SU-DHL-6 (cell line): ENCODE measurements around the gene ANKRD13D.

Experiments
- H2AFZ ChIP-seq: fragments of 200-600 bp; sonication (generic); 2 replicates; pipeline ENCODE4 v1.6.1; 2014; ENCODE audit warnings: low read depth, mild to moderate bottlenecking, moderate library complexity, mixed read lengths, antibody characterized with exemption, low read length; ENCODE audit not compliant: severe bottlenecking
- H3F3A ChIP-seq: fragments of 200-600 bp; shearing (Covaris generic); 2 replicates; pipeline ENCODE4 v1.6.0; 2016; ENCODE audit warnings: antibody characterized with exemption, mild to moderate bottlenecking; ENCODE audit not compliant: insufficient read depth
- H3K27ac ChIP-seq: fragments of 200-600 bp; sonication (generic); 2 replicates; pipeline ENCODE4 v1.5.1; 2016; ENCODE audit warnings: low read depth, mild to moderate bottlenecking, low read length, moderate library complexity, mixed read lengths
- H3K27me3 ChIP-seq: fragments of 200-600 bp; sonication (generic), shearing (Covaris generic); 2 replicates; pipeline ENCODE4 v1.6.0; 2014; ENCODE audit warnings: mild to moderate bottlenecking, low read length
- H3K36me3 ChIP-seq: fragments of 200-600 bp; sonication (generic); 2 replicates; pipeline ENCODE4 v1.6.1; 2014; ENCODE audit warnings: mild to moderate bottlenecking, low read length, mixed read lengths
- H3K4me2 ChIP-seq: fragments of 300-600, 200-600 bp; shearing (Covaris generic), sonication (generic); 2 replicates; pipeline ENCODE4 v1.6.0; 2014; ENCODE audit warnings: low read length, low read depth, mild to moderate bottlenecking; ENCODE audit not compliant: poor library complexity, severe bottlenecking
- H3K4me3 ChIP-seq: fragments of 200-600 bp; sonication (generic); 2 replicates; pipeline ENCODE4 v1.5.1; 2014; ENCODE audit warnings: antibody characterized with exemption, low read length, mild to moderate bottlenecking, mixed read lengths; ENCODE audit not compliant: insufficient read depth, poor library complexity, severe bottlenecking
- H3K79me2 ChIP-seq: fragments of 200-600 bp; sonication (generic); 2 replicates; pipeline ENCODE4 v1.6.1; 2014; ENCODE audit warnings: mild to moderate bottlenecking, low read length, moderate library complexity; ENCODE audit not compliant: insufficient read depth
- H3K9ac ChIP-seq: fragments of 200-600 bp; sonication (generic); 2 replicates; pipeline ENCODE4 v1.7.0; 2014; ENCODE audit warnings: mild to moderate bottlenecking, low read length
- H3K9me2 ChIP-seq: fragments of 200-600 bp; sonication (generic); replicated peaks from 2 replicates; pipeline ENCODE4 v1.6.1; 2014; ENCODE audit warnings: low read length; ENCODE audit not compliant: insufficient read depth
- H3K9me3 ChIP-seq: fragments of 200-600 bp; sonication (generic); 2 replicates; pipeline ENCODE4 v1.6.1; 2014; ENCODE audit warnings: low read length, mixed read lengths; ENCODE audit not compliant: insufficient read depth
- H4K20me1 ChIP-seq: fragments of 200-600 bp; sonication (generic); 2 replicates; pipeline ENCODE4 v1.6.1; 2014; ENCODE audit warnings: low read depth, mild to moderate bottlenecking, antibody characterized with exemption, low read length, moderate library complexity, mixed read lengths
- EZH2phosphoT487 ChIP-seq: fragments of 200-600 bp; sonication (generic), shearing (Covaris generic); conservative IDR thresholded peaks from 2 replicates; pipeline ENCODE4 v1.6.1; 2018; ENCODE audit warnings: mild to moderate bottlenecking, antibody characterized with exemption, low read length, moderate library complexity, mixed read lengths
- TF ChIP-seq, protein P1 (sequence below): fragments of 200-600 bp; sonication (generic); IDR thresholded peaks from one replicate; pipeline ENCODE4 v1.5.1; 2017; ENCODE audit warnings: antibody characterized with exemption, mild to moderate bottlenecking, low read length, moderate library complexity; ENCODE audit not compliant: insufficient read depth, poor library complexity, severe bottlenecking

Gene ANKRD13D

DNA sequence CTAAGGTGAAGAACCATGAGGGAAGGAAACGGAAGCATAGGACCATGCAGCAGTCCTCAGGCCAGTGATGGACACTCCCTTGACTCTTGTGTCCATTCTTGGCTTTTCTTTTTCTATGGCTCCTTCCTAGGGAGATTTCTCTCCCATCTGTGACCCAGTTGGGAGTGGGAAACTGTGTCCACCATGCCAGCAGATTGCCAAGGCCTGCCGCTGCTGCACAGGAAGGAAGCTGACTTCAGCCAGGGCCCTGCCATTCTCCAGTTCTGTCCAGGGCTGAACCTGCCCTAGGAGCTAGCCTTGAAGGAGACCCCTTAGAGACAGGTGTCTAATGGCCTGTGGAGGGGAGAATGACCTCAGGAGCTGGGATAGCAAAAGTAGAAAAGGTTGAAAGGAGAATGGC is 31.6 kb downstream of the ANKRD13D start:
- no peaks in the 10 kb centered on the region for H3K9me2 ChIP-seq
- no peak overlapping the region for H3K9ac ChIP-seq
- no peak overlapping the region for H2AFZ ChIP-seq
- H3K9me3 ChIP-seq: no peaks in the 10 kb centered on the region
- H3K4me2 ChIP-seq: no peak overlapping the region
- no peaks in the 10 kb centered on the region for H3K79me2 ChIP-seq
- no peak for TF ChIP-seq EZH2phosphoT487
- TF ChIP-seq, protein P1, sequence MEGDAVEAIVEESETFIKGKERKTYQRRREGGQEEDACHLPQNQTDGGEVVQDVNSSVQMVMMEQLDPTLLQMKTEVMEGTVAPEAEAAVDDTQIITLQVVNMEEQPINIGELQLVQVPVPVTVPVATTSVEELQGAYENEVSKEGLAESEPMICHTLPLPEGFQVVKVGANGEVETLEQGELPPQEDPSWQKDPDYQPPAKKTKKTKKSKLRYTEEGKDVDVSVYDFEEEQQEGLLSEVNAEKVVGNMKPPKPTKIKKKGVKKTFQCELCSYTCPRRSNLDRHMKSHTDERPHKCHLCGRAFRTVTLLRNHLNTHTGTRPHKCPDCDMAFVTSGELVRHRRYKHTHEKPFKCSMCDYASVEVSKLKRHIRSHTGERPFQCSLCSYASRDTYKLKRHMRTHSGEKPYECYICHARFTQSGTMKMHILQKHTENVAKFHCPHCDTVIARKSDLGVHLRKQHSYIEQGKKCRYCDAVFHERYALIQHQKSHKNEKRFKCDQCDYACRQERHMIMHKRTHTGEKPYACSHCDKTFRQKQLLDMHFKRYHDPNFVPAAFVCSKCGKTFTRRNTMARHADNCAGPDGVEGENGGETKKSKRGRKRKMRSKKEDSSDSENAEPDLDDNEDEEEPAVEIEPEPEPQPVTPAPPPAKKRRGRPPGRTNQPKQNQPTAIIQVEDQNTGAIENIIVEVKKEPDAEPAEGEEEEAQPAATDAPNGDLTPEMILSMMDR: no peak
- H3K27ac ChIP-seq: no peak overlapping the region
- no peaks in the 10 kb centered on the region for H4K20me1 ChIP-seq
- no peak overlapping the region for H3K4me3 ChIP-seq
- no peaks in the 10 kb centered on the region; the same call in 1 of the 2 replicates for H3F3A ChIP-seq
- H3K36me3 ChIP-seq: no peaks in the 10 kb centered on the region
- no peaks in the 10 kb centered on the region for H3K27me3 ChIP-seq

DNA sequence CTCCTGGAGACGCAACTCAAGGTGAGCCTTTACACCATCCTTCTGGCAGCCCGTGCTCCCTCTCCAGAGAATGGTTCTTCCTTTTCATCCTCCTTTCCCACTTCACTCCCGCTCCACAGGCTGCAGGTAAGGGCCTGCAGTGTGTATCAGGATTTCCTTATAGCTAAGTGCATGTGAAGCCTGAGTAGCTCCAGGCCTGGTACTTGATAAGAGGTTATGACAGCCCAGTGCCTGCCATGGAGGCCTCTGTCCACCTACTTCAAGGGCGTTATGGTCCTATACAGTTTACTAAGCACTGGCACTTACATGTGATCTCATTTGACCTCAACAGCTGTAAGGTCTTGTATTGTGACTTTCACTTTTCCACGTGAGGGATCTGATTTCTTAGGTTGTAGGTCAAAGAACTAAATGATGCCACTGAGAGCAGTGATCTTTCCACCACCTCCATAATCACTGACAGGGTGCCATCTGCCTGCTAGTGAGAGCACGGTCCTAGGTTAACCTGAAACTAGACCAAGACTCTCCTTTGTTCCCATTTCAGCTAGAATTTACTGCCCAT is 32.3 kb downstream of the ANKRD13D start:
- Histone ChIP-seq H3F3A (no peaks in the 10 kb centered on the region; the same call in 1 of the 2 replicates), H3K36me3 (no peaks in the 10 kb centered on the region), H3K27me3 (no peaks in the 10 kb centered on the region), H4K20me1 (no peaks in the 10 kb centered on the region), H3K4me3 (no peak overlapping the region), H3K4me2 (no peak overlapping the region), H3K9me2 (no peaks in the 10 kb centered on the region), H2AFZ (no peak overlapping the region), H3K9me3 (no peaks in the 10 kb centered on the region), H3K79me2 (no peaks in the 10 kb centered on the region), H3K9ac (no peak overlapping the region), H3K27ac (no peak overlapping the region)
- no peak for TF ChIP-seq EZH2phosphoT487
- TF ChIP-seq, protein P1: no peak

DNA sequence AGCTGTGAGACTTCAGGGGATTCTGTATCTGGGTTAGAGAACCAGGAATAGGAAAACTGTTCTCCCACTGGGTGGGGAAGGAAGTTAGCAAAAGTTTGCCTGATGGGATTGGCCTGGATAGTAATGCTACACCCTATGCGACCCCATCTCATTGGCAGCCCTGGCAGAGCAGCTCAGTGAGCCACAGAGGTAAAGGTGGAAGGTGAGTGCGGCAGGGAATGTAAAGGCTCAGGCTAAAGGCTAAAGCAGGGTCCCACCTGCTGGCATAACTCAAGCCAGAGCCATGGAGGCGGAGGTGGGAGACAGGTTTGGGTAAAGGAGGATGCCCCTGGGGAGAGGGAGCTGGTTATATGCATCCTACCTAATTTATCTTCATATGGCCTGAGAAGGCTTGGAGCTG is 32.9 kb downstream of the ANKRD13D start:
- no peak overlapping the region for H3K4me2 ChIP-seq
- no peaks in the 10 kb centered on the region for H3K36me3 ChIP-seq
- H3K27me3 ChIP-seq: no peaks in the 10 kb centered on the region
- H3K79me2 ChIP-seq: no peaks in the 10 kb centered on the region
- H3K4me3 ChIP-seq: no peak overlapping the region
- no peaks in the 10 kb centered on the region for H4K20me1 ChIP-seq
- H3F3A ChIP-seq: no peaks in the 10 kb centered on the region; the same call in 1 of the 2 replicates
- H3K9me3 ChIP-seq: no peaks in the 10 kb centered on the region
- H2AFZ ChIP-seq: no peak overlapping the region
- no peak overlapping the region for H3K27ac ChIP-seq
- H3K9ac ChIP-seq: no peak overlapping the region
- no peaks in the 10 kb centered on the region for H3K9me2 ChIP-seq
- no peak for TF ChIP-seq EZH2phosphoT487
- TF ChIP-seq, protein P1: no peak
